HG03175 (cell line): ENCODE results near the gene EYS.

Experiments used
- ATAC-seq: cut with Tn5 transposase; IDR thresholded peaks from one replicate; pipeline ENCODE4 v1.9.1; 2021; ENCODE audit warnings: mild to moderate bottlenecking, moderate library complexity; ENCODE audit not compliant: unreplicated experiment

The EYS gene

DNA sequence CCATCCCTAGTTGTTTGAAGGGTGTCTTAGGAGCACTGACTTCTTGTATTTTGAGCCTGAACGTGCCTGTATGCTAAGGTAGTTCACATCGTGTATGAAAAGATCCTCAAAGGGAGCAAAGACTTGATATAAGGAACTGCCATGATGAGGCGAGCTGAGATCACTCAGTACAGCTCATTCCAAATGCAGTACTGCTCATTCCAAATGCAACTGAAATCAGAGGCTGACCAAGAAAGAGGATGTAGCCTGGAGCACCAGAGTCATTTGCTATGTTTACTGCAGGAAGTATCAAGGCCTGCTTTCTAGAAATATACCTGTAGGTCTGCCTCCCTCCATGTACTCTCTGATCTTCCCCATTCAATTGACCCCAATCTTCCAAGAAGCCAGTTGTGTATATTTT lies 832.2 kb downstream of the EYS start:
- ATAC-seq: no peak

DNA sequence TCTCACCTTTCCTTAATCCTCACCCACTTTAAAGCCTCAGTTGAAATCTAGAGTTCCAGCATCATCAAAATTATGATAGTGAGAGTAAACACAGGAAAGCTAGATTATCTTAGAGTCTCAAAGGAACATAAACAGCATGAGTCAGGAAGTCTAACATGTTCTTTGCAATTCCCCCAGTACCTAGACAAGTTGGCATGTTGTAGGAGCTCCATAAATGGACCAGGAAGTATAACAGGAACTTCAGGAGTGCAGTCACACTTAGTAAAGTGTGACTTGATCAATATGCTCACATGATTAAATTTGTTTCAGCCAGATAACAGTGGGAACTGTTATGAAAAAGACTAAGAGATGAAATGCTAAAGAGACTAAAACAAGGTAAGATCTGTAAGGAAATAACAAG lies 834.4 kb downstream of the EYS start:
- no peak for ATAC-seq

DNA sequence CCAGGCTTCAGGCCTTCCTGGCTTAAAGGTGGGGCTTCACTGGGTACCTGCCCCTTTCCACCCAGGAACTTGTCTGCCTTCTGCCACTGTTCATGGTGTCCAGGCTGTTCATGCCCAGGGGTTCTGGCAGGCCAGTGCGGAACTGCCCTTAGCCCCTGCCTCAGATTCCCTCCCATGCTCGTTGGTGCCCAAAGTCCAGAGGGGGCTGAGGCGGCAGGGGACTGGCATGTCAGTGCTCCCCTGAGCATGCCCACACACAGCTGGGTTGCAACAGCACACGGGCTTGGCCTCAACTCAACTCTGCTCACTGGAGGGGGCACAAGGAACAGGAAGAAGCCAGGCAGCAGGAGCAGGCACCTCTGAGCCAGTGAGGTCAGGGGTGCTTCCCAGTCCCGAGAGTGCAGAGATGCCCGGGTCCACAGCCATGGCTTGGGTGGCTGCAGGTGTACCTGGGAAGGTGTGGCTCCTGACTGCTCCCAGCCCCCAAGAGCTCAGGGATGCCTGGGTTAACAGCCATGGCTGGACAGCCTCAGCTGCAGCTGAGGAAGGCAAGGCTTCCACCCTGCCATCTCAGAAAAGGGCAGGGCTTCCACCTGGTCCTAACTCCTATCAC lies 845.9 kb downstream of the EYS start:
- ATAC-seq: no peak

DNA sequence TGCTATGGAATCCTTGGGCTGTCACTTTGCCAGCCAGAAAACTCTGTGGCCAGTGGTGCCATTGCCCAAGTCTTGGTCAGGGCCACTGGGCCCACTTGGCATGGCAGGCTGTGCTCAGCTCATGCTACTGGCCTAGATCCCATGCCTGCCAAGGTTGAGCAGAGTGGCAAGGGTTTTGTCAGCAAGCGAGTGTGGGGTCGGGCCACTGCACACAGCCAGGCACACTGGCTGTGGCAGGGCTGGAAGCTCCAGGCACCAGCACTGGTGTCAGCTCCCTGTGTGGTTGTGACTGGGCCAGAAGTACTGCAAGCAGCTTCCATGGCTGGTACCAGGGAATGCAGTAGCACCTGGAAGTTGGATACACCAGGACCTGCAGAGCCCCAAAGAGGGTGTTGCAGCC lies 846.8 kb downstream of the EYS start:
- no peak for ATAC-seq

DNA sequence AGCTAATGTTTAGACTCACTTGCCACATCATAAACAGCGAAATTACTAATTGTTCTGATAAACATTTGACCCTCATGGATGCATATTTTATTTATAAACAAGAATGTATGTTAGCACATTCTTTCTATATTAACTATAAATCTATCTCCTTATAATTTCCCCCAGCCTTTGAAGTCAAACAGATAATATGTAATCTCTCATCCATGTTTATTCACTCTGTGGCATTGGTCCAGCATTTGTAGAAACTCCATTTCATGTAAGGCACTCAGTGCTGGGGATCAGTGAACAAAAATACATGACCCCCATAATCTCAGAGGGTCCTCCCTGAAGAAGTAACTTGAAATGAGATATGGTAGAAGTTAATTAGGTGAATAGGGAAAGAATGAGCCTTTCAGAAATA lies 856.9 kb downstream of the EYS start:
- ATAC-seq: no peak

DNA sequence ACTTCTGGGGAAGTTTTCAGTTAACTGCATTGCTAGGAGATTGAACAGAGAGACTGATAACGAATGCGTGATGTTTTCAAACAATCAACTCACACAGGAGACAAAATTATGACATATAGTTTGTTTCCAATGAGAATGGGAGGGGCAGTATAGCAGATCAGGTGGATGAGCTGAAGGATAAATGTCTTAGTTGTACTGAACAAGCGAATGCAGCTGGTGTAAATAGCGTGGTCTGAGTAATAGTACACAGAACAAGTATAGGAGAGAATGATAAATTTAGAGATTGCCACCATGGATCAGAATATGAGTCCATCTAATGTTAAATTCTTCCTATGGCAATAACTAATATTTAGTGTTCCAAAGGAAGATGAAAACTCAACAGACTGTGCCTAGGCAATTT lies 858.6 kb downstream of the EYS start:
- no peak for ATAC-seq

DNA sequence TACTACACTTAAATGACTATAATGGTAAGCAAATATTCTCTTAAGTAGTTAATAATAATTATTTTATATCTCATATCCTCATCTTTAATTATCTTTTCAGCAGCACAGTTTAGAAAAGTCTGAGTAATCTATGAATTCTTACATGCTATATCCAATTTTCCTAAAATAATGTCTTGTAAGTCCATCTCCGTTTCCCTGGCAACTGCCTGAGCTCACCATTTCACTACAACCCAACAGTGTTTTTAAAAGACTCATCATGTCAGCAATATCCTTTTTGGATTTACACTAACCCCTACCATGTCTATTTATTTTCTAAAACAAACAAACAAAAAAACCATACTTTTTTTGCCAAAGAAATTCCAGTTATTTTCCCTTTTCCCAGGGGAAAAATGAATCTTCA lies 859.6 kb downstream of the EYS start:
- no peak for ATAC-seq

DNA sequence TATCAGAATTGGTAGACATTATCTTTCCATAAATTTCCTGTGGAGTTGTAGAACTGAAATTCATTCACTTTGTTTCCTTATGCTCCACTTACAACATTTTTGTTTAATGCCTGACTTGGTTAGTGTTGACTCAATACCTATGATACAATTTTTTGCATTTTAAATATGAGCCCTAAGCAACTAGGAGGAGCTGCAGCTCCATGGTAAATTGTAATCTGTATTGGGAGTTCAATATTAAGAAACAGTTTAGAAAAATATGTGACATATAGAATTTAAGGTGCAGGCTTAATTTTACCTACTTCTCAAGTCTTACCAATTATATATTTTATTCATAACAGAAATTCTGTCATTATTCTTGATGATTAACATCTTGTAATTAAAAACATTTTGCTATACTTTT lies 868.3 kb downstream of the EYS start:
- ATAC-seq: no peak

DNA sequence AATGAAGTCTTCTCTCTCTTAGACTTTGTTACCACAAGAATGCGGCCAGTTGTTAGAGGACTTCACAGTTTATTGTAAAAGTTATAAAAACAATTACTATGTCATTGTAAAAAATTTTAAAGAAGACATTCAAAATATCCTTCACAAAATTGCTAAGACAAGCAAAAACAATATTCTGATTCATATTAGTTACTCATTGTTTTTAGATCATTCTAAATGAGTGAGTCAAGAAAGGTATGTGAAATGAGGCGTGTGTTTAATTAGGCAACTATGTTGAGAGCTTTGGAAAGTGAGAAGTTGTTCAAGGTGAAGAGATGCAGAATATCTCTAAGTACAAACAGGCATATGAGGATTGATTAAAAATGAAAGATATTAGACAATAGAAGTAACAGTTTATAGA lies 875.3 kb downstream of the EYS start:
- ATAC-seq: no peak

DNA sequence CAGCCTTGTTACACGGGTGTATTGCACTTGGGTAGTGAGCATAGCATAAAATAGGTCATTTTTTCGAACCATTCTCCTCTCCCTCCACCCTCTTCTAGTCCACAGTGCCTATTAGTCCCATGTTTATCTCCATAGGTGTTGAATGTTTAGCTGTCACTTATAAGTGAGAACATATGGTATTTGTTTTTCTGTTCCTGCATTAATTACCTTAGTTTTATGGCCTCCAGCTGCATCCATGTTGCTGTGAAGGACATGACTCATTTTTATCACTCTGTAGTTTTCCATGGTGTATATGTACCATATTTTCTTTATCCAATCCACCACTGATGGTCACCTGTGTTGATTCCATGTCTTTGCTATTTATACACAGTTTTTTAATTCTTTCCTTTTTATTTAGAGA lies 889.5 kb downstream of the EYS start:
- ATAC-seq: no peak

DNA sequence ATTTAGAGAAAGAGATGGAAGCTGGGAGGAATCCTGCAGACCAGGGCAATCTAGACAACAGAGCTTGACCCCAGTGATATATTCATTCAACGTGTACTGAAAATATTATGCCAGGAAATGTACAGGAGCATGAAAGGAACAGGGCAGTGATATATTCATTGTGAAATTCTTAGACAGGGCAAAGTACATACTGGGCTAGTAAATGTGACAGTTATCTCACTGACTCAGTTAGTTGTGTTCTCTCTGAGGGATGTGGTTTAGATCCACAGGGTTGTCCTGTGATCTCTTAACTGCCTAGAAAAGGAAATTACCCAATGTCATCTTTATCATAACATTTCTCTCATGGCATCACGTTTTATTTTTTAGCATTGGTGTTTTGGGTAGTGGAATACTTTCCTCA lies 891.3 kb downstream of the EYS start:
- ATAC-seq: no peak

DNA sequence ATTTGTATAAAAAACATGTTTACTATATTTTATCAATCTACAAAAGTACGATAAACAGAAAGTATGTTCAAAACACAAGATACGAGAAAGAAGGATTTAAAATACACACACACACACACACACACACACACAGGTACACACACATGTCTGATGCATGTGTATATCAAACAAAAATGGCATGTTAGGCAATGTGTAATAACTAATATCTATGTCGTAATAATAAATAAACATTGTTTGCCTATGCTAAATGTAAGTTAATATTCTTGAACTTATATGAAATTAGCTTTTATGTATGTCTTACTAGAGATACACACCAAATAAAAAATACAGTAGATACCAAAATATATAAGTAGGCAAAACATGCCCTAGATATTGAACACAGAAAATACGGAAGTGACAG lies 894.9 kb downstream of the EYS start:
- ATAC-seq: no peak

DNA sequence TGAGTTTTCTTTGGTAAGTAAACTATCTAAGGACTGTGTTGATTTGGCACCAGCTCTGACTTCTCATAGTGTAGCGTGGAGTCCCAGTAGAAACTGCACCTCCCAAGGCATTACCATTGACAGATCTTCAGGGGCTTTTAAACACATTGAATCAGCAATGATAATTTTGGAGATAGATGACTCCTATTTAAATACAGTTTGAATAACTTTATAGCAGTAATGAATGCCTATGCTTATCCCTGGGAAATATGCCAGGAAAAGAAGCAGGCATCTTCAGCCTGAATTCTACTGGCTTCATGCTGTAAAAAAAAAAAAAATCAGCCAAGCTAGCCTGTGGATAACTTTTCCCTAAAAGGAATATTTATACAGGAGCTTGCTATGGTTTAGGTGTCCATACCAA lies 895.9 kb downstream of the EYS start:
- ATAC-seq: no peak

DNA sequence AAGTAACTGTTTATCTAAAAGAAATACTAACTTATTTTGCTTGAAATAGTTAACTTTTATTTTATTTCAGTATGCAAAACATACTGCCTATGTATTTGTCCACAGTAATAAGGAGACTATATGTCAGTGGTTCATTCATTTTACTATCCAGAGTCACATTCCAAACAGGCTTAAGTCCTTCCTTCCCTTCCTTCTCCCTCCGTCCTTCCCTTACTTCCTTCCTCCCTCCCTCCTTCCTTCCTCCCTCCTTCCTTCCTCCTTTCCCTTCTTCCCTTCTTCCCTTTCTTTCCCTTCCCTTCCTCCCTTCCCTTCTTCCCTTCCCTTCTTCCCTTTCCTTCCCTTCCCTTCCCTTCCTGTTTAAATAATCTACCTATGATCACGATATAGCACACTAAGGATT lies 899.2 kb downstream of the EYS start:
- no peak for ATAC-seq

DNA sequence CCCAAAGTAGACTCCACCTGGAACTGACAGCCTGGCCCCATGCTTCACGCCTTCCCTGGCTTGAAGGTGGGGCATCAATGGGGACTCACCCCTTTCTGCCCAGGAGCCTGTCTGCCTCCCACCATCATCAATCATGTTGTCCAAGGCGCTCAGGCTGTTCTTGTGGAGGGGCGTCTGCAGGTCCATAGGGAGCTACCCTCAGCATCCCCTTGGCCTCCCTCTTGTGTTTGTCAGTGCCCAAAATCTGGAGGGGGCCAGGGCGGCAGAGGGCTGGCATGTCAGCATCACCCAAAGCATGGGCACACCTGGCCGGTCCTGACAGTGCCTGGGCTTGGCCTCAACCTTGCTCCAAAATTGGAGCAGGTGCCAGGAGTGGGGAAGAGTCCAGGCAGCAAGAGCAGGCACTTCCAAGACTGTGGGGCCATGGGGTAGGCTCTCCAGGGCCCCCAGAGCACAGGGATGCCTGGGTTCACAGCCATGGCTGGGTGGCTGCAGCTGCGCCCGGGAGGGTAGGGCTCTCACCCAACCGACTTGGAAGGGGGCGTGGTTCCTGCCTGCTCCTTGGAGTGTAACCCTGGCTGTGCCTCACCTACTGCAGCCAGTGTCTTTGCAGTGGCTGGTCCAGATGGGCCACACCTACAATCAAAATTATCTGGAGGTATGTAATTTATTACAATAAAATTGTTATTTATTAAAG lies 903.4 kb downstream of the EYS start:
- no peak for ATAC-seq

DNA sequence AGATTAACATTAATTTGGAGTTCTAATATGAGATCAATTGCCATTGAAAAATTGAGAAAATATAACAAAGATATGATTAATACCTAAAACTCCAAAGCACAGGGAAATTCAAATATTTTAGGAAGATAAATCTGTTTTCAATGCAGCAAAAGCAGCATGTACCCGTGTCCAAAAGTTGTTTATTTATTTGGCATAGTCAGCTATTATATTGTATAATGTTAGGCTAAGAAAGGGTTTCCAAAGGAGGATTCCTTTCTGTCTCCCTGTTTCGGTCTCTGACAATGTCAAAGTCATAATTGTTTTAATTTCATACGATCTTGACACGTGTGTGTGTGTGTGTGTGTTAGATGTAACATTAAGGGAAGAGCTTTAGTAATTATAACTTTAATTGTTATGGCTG lies 914.5 kb downstream of the EYS start:
- no peak for ATAC-seq

DNA sequence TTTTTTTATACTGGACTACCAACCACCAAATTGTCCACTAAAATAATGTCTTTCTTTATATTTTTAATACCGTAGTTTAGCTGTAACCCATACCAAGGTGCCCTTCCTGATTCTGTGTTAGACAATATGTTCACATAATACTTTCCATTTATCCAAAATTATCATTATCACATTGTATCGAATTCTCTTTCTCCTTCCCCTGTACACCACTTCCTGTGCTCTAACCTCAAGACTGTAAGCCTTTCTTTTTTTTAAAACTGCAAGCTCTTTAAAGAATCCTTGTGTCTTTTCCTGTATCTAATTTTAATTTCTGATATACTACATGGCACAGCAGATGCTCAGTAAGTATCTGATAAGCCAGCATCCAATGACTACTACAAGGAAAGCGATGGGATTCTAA lies 917.5 kb downstream of the EYS start:
- ATAC-seq: no peak

DNA sequence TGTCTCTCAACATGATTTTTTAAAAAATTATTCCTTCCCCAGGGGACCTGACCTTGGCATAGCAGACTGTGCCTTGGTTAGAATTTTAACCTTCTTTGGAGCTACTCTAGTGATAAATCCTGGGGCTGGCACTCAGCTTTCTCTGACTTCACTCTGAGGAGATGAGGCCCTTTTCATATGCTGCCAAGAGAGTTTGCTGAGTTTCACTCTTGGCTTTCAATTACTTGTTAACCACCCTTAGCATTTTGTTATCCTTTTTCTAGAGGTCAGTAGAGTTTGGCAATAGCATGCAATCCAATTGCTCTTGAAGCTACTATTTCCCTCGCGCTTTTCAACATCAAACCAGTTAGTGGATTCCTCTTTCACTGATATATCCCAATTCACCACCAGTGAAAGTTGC lies 920.3 kb downstream of the EYS start:
- ATAC-seq: no peak

DNA sequence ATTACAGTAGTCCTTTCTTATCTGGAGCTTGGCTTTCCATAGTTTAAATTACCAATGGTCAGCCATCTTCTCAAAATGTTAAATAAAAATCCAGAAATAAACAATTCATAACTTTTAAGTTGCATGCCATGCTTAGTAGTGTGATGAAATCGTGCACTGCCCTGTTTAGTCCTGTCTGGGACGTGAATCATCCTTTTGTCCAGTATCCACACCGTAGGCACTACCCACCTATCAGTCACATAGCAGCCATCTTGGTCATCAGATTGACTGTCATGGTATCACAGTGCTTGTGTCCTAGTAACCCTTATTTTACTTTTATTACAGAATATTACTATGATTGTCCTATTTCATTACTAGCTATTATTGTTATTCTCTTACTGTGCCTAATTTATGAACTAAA lies 924.1 kb downstream of the EYS start:
- no peak for ATAC-seq

DNA sequence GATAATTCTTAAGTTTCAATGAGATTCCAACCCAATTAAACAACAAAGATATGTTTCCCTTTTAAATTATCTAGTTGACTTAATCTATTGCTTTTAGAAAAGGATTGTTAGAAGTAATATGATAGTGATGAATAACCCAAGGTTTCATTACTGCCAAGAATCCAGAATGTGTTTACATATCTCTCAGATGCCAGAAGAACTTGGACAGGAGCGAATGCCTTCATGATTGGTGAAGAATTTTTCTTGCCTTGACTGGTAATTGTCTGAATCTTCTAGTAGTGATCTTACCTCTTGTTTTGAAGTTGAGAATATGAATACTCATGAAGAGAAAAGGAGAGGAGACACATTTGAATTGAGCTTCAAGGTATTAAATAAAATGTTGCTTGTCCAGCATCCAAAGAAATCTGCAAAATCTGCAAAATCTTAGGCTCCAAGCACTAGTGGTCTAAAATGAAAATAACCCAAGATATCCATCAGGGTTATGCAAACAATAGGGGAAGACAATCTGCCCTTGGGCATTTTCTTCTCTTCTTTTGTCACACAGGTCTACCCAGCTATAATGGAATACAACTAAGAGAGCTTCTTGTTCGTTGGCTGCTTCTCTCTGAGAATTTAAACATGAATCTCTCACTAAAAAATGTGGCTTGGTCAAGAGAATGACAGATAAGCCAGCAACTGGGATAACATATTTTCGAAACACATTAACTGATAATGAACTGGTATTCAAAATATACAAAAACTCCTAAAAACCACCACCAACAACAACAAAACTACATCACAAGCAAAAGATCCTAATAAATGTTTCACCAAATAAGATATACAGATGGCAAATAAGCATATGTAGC lies 928.9 kb downstream of the EYS start:
- ATAC-seq: no peak

DNA sequence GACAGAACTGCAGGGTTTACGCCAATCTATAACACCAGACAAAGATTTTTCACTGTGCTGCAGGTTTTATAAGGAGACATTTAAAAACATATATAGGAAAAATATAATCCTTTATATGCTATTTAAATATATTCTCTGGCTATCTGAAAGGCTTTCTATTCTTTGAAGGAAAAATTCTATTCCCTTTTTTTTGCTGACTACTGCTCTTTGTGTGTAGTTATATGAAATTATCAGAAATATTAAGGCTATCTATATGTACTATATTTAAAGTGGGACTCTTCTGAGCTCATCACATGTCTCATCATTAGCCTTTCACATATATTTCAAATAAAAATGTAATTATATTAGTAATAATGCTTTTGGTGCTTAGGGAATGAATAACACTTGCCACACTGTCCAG lies 930.7 kb downstream of the EYS start:
- no peak for ATAC-seq

DNA sequence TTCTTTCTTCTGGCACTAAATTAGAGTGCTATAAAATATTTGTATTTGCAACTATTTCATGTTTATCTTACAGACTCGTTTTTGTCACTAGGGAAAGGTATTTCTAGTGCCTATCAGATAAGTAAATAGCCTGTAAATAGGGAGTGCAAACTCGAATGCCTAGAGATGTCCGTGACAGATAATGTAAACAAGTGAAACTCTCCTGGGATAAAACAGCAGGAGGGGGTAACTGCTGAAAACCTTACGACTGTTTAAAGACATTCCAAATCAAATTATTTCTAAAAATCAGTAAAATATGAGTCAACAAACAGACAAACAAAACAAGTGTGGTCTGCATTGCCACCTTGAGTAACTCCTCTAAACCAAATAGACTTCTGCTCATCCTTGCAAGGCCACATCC lies 932.1 kb downstream of the EYS start:
- no peak for ATAC-seq
